Heart left ventricle (tissue), 16 donors: ENCODE results near the gene FBXL22. TPM values are rescaled to one million over a fixed set of nuclear protein-coding genes. Genes with fewer than 3 reads are reported as not detected.
A peak's percentile ranks its signal among the peaks of the same experiment; 100 is the strongest.

Experiments
- ATAC-seq, 4 donors: fragments of 200-7000 bp; cut with Tn5 transposase; one replicate each; pipeline ENCODE4 v1.9.1; 2020 to 2022; ENCODE audit warnings: moderate library complexity in 4 of 4, mild to moderate bottlenecking in 3 of 4, moderate number of reproducible peaks in 1 of 4
- DNase-seq, 5 donors: peaks; one replicate each; pipeline ENCODE4 v3.0.0-alpha.2; 2020
- H3K27ac ChIP-seq, 12 donors: fragments of 200-600 bp; sonication (generic) in 4 of 12; one replicate each; pipeline versions ENCODE4 v1.5.0 to v1.8.0; 2016 to 2022; ENCODE audit warnings: mild to moderate bottlenecking in 2 of 12
- H3K27me3 ChIP-seq, 9 donors: fragments of 200-600 bp; sonication (generic) in 2 of 9; one replicate each; pipeline versions ENCODE4 v1.5.1 to v1.8.0; 2016 to 2022; ENCODE audit warnings: mild to moderate bottlenecking in 3 of 9
- H3K36me3 ChIP-seq, 9 donors: fragments of 200-600 bp; sonication (generic) in 2 of 9; one replicate each; pipeline versions ENCODE4 v1.5.0 to v1.8.0; 2018 to 2022; ENCODE audit warnings: mild to moderate bottlenecking in 2 of 9
- H3K4me1 ChIP-seq, 12 donors: fragments of 200-600 bp; sonication (generic) in 4 of 12; one replicate each; pipeline versions ENCODE4 v1.5.0 to v1.8.0; 2016 to 2022; ENCODE audit warnings: mild to moderate bottlenecking in 3 of 12
- H3K4me3 ChIP-seq, 12 donors: fragments of 200-600 bp; sonication (generic) in 4 of 12; one replicate each; pipeline versions ENCODE4 v1.5.0 to v1.8.0; 2017 to 2022; ENCODE audit warnings: mild to moderate bottlenecking in 9 of 12, moderate library complexity in 4 of 12
- H3K9me3 ChIP-seq, 12 donors: fragments of 200-600 bp; sonication (generic) in 4 of 12; one replicate each; pipeline versions ENCODE4 v1.5.0 to v1.8.0; 2016 to 2022; ENCODE audit warnings: mild to moderate bottlenecking in 1 of 12
- POLR2A ChIP-seq, 2 donors: fragments of 450-650 bp; IDR thresholded peaks; one replicate each; pipeline ENCODE4 v1.6.1; 2017; ENCODE audit warnings: antibody characterized with exemption in 2 of 2, mild to moderate bottlenecking in 2 of 2, moderate library complexity in 2 of 2
- WGBS, 4 donors: extraction: QIAGEN DNeasy Blood & Tissue Kit in 2 of 4; methylation state at CpG; one replicate each; pipeline versions ENCODE4 v1.1.5 to v1.1.7; 2013 to 2018; 5-methylcytosine and 5-hydroxymethylcytosine counted together
- intact Hi-C, 10 donors: fragments of 100-400 bp; cut with DNase I; formaldehyde crosslinking; loops; one replicate each; pipeline versions ENCODE4 v1.11.1 to v1.14.2; 2022
- long read RNA-seq, 3 donors: library from polyadenylated mRNA; unstranded; transcript quantifications; one replicate each; pipeline ENCODE4 v2.0.0, GENCODE V29; 2020 to 2021
- polyA plus RNA-seq, 2 donors: library from polyadenylated mRNA; stranded (reverse); fragments of 200-250 nt; gene quantifications; one replicate each; pipeline ENCODE4 v1.2.3, GENCODE V29; 2013
- total RNA-seq, 9 donors: library from RNA; depleted of rRNA in 2 of 9; stranded (reverse); fragments of >200 nt in 2 of 9; fragmentation: NEBNext Ultra II Directional in 3 of 9; extraction: Animal tissue kit (Norgen Biotek cat#: 25700) in 3 of 9; gene quantifications; one replicate each; pipeline versions ENCODE4 v1.1.0 to v1.2.4, GENCODE V29; 2016 to 2023
- TF ChIP-seq, protein P1 (sequence below), 12 donors: fragments of 200-600 bp; sonication (generic) in 4 of 12; IDR thresholded peaks; one replicate each; pipeline versions ENCODE4 v1.5.0 to v1.8.0; 2018 to 2022; ENCODE audit warnings: antibody characterized with exemption in 12 of 12, mild to moderate bottlenecking in 5 of 12
- donor health status: ischemic (EF 13 %, LVEDD 7.1; RV severe dilation, severe dysfunction).
- donor health status: healthy with polysubstance abuse.
- donor health status: DM: no; HTN: yes; CAD: no.
- donor health status: DM: no; HTN: no; CAD: no.
- donor health status: ischemic (EF 25% LVEDD 6.9; RV normal size, moderate dysfunction).
- donor health status: ischemic (EF 25% LVEDD 5.7; RV mildly dilated, moderate dysfunction).
- donor health status: healthy.
- donor health status: DM: yes; HTN: yes; CAD: no.
- donor health status: ischemic (EF 35%, LVEDD 5.7; RV mildly dilated, moderate dysfunction).
- donor health status: nonischemic (EF 11% LVEDD 7.7; RV severe dilation, severe dysfunction).
- donor health status: DM: yes; HTN: yes; CAD: no.
- donor health status: PGD.
- donor health status: ischemic (EF 29% LVEDD 5.4; RV normal size, mild dysfunction).
- donor health status: nonischemic (EF 23%, LVEDD 6.1; RV moderate dilation, normal function).

The FBXL22 gene, protein sequence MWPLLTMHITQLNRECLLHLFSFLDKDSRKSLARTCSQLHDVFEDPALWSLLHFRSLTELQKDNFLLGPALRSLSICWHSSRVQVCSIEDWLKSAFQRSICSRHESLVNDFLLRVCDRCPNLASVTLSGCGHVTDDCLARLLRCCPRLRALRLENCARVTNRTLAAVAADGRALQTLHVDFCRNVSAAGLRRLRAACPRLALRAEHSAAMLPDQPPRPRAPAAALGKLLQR
- total RNA-seq (10 to 100 TPM in 8 of 9 donors, 1 to 10 TPM in 1; 9.9 to 41.5 (median 23.4) TPM), polyA plus RNA-seq (10 to 100 TPM in 1 of 2 donors, 1 to 10 TPM in 1; 2.4 to 20.1 TPM)
- long read RNA-seq, donor 1, transcript FBXL22-204 (2 exons, 729 nt): major isoform, 10 of 42 reads
- long read RNA-seq, donor 1, partial matches to known transcripts: 0 of 42 reads
- long read RNA-seq, donor 1, other reads (novel, unspliced or antisense): 28 of 42 reads
- long read RNA-seq, donor 2, partial matches to known transcripts: 0 of 5 reads
- long read RNA-seq, donor 2, other reads (novel, unspliced or antisense): 4 of 5 reads
- long read RNA-seq, donor 3, transcript FBXL22-204 (2 exons, 729 nt): major isoform, 12 of 17 reads
- long read RNA-seq, donor 3, partial matches to known transcripts: 0 of 17 reads
- long read RNA-seq, donor 3, other reads (novel, unspliced or antisense): 3 of 17 reads

DNA sequence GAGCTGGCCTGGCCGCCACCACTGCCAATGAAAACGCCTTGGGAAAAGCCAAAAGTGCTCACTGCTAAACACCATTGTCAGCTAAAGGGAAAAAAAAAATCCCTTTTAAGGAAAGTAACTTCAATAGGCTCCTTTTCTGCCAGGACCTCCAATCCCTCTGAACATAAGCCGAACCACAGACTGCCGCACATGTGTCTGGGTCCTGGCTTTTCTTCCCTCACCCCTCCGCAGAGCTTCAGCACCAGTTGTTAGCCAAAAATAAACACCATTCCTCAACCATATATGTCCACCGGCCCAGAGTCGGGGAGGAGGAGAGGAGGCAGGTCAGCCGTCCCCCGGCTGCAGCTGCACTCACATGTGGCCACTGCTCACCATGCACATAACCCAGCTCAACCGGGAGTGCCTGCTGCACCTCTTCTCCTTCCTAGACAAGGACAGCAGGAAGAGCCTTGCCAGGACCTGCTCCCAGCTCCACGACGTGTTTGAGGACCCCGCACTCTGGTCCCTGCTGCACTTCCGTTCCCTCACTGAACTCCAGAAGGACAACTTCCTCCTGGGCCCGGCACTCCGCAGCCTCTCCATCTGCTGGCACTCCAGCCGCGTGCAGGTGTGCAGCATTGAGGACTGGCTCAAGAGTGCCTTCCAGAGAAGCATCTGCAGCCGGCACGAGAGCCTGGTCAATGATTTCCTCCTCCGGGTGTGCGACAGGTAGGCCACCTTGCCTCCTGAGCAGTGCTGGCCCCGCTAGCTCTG lies at the start of gene FBXL22:
FBXL22 (plus strand) TSS at position 350 of the 753 bp plus-strand sequence; CDS start at position 356, 6 bp downstream.
- H3K4me1 ChIP-seq: peaks cover 0 to 75% (median 46%) of the 10 kb centered on the region in 12 donors
- peak in 4 of 5 donors; percentile 69 to 82 (median 69) for DNase-seq
- peak; percentile 40 to 76 (median 56) for ATAC-seq
- intact Hi-C loops: loop anchor here in 9 of 10 donors (5.0 to 10.0 kb wide), 5 partner anchors 95 to 312 kb away; partner anchors contain the start of gene USP3 (in 8 of the 9)
- peak within 1 kb of the TSS; percentile 8 to 83 (median 64) for H3K4me3 ChIP-seq
- 31 to 52% (median 35%) methylated on average over 20 to 23 of the region's 23 CpGs for WGBS, 4 donors
- peaks cover 0 to 30% (median 16%) of the 10 kb centered on the region in 9 donors for H3K36me3 ChIP-seq
- TF ChIP-seq, protein P1, sequence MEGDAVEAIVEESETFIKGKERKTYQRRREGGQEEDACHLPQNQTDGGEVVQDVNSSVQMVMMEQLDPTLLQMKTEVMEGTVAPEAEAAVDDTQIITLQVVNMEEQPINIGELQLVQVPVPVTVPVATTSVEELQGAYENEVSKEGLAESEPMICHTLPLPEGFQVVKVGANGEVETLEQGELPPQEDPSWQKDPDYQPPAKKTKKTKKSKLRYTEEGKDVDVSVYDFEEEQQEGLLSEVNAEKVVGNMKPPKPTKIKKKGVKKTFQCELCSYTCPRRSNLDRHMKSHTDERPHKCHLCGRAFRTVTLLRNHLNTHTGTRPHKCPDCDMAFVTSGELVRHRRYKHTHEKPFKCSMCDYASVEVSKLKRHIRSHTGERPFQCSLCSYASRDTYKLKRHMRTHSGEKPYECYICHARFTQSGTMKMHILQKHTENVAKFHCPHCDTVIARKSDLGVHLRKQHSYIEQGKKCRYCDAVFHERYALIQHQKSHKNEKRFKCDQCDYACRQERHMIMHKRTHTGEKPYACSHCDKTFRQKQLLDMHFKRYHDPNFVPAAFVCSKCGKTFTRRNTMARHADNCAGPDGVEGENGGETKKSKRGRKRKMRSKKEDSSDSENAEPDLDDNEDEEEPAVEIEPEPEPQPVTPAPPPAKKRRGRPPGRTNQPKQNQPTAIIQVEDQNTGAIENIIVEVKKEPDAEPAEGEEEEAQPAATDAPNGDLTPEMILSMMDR (IDR thresholded peaks at IDR 0.05): no peak
- no peak for TF ChIP-seq POLR2A (IDR thresholded peaks at IDR 0.05)
- no peaks in the 10 kb centered on the region for H3K9me3 ChIP-seq
- peak within 1 kb of the TSS; percentile 78 to 95 (median 88) for H3K27ac ChIP-seq
- H3K27me3 ChIP-seq: no peaks in the 10 kb centered on the region

GRCh38 chr15:63551400-63551799 lies 45.8 kb upstream of the FBXL22 start:
- intact Hi-C loops: loop anchor here in 6 of 10 donors (5.0 to 10.0 kb wide), 3 partner anchors 44 to 64 kb away; partner anchors contain the start of gene USP3 (in 2 of the 6)
- 79 to 91% (median 87%) methylated on average over 1 of the region's 1 CpG for WGBS, 4 donors
- Histone ChIP-seq H3K9me3 (no peaks in the 10 kb centered on the region), H3K4me1 (peaks cover 0 to 39% (median 15%) of the 10 kb centered on the region in 12 donors), H3K36me3 (peaks cover 0 to 19% (median 6%) of the 10 kb centered on the region in 9 donors), H3K27ac (no peak overlapping the region), H3K4me3 (no peak overlapping the region), H3K27me3 (no peaks in the 10 kb centered on the region)
- TF ChIP-seq POLR2A (IDR thresholded peaks at IDR 0.05): no peak
- TF ChIP-seq, protein P1 (IDR thresholded peaks at IDR 0.05): no peak
- peak in 1 of 4 donors; percentile 66 for ATAC-seq
- DNase-seq: no peak

DNA sequence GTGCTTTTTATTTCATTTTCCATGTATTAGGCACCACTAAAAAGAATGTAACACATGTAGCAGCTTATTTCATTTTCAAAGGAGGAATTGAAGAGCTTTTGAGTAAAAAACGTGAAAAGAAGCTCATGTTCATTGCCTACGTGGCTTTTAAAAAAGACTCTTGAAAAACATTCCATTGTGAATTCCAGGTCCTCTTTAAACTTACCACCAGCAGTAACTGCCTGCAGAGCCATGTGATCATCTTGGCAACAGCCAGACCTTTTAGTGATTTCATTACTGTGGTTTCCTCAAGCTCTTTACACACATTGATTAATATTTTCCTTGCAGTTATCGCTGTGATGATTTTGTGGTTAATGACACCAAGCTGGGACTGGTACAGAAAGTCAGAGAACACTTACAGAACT lies 43.8 kb upstream of the FBXL22 start:
- TF ChIP-seq, protein P1 (IDR thresholded peaks at IDR 0.05): no peak
- no peak for TF ChIP-seq POLR2A (IDR thresholded peaks at IDR 0.05)
- WGBS, 4 donors: 6 to 11% (median 10%) methylated on average over 3 of the region's 3 CpGs
- peaks cover 0 to 41% (median 15%) of the 10 kb centered on the region in 12 donors for H3K4me1 ChIP-seq
- H3K27me3 ChIP-seq: no peaks in the 10 kb centered on the region
- H3K36me3 ChIP-seq: peaks cover 0 to 37% (median 21%) of the 10 kb centered on the region in 9 donors
- ATAC-seq (peak; percentile 69 to 92 (median 86)), DNase-seq (peak in 3 of 5 donors; percentile 29 to 36 (median 31))
- no peaks in the 10 kb centered on the region for H3K9me3 ChIP-seq
- peak overlapping the region in 8 of 12 donors; percentile 12 to 68 (median 42) for H3K27ac ChIP-seq
- H3K4me3 ChIP-seq: peak overlapping the region in 5 of 12 donors; percentile 1 to 14 (median 6)
- intact Hi-C loops: loop anchor here in 6 of 10 donors (2.0 to 10.0 kb wide), 4 partner anchors 46 to 66 kb away; partner anchors contain the start of gene USP3 (in 2 of the 6)
